HEK293T (cell line): ENCODE measurements around the gene PLEKHA5.
"Not testable (repeated sequence)": the region's sequence is repeated elsewhere in the genome, so short reads cannot be mapped to it uniquely, and the experiment has no call there.

ENCODE experiments used
- CTCF ChIA-PET: fragments of 350-600 bp; formaldehyde crosslinking; extraction: SDS; loops from one replicate; lab custom pipeline; 2021; ENCODE audit warnings: antibody characterized with exemption, inconsistent platforms; lab: Yijun Ruan, JAX
- POLR2A ChIA-PET: fragments of 350-600 bp; formaldehyde crosslinking; extraction: SDS; loops from one replicate; lab custom pipeline; 2020; ENCODE audit warnings: antibody characterized with exemption, inconsistent platforms; lab: Yijun Ruan, JAX
- DNase-seq: peaks from one replicate; pipeline ENCODE4 v3.0.0; 2012; ENCODE audit warnings: mixed read lengths; ENCODE audit errors: extremely low spot score
- ARNT ChIP-seq: fragments of 450-650 bp; IDR thresholded peaks from 2 replicates; pipeline ENCODE4 v1.6.1; 2017; ENCODE audit warnings: mild to moderate bottlenecking
- BHLHE40 ChIP-seq: fragments of 450-650 bp; IDR thresholded peaks from 2 replicates; pipeline ENCODE4 v1.6.1; 2016; ENCODE audit warnings: mild to moderate bottlenecking, moderate library complexity, borderline replicate concordance
- CTBP1 ChIP-seq: fragments of 450-650 bp; IDR thresholded peaks from 2 replicates; pipeline ENCODE4 v1.6.1; 2016; ENCODE audit warnings: borderline replicate concordance
- FOXA1 ChIP-seq: fragments of 450-650 bp; IDR thresholded peaks from 2 replicates; pipeline ENCODE4 v1.6.1; 2016; ENCODE audit warnings: mild to moderate bottlenecking
- FOXK2 ChIP-seq: fragments of 450-650 bp; IDR thresholded peaks from 2 replicates; pipeline ENCODE4 v1.6.1; 2016; ENCODE audit warnings: mild to moderate bottlenecking
- FOXM1 ChIP-seq: fragments of 450-650 bp; IDR thresholded peaks from 2 replicates; pipeline ENCODE4 v1.6.1; 2017; ENCODE audit warnings: mild to moderate bottlenecking, borderline replicate concordance
- HDGF ChIP-seq: fragments of 450-650 bp; IDR thresholded peaks from 2 replicates; pipeline ENCODE4 v1.6.1; 2017; ENCODE audit warnings: antibody characterized with exemption, borderline replicate concordance
- L3MBTL2 ChIP-seq: fragments of 450-650 bp; conservative IDR thresholded peaks from 2 replicates; pipeline ENCODE4 v1.6.1; 2016; ENCODE audit warnings: mild to moderate bottlenecking
- LEF1 ChIP-seq: fragments of 450-650 bp; IDR thresholded peaks from 2 replicates; pipeline ENCODE4 v1.6.1; 2017; ENCODE audit warnings: mild to moderate bottlenecking, borderline replicate concordance
- NFRKB ChIP-seq: fragments of 450-650 bp; IDR thresholded peaks from 2 replicates; pipeline ENCODE4 v1.6.1; 2016; ENCODE audit warnings: mild to moderate bottlenecking, moderate library complexity
- SP1 ChIP-seq: fragments of 450-650 bp; IDR thresholded peaks from 2 replicates; pipeline ENCODE4 v1.6.1; 2017
- SUZ12 ChIP-seq: fragments of 450-650 bp; IDR thresholded peaks from 2 replicates; pipeline ENCODE4 v1.6.1; 2016; ENCODE audit warnings: mild to moderate bottlenecking
- TARDBP ChIP-seq: fragments of 450-650 bp; IDR thresholded peaks from 2 replicates; pipeline ENCODE4 v1.6.1; 2016
- ZNF384 ChIP-seq: fragments of 450-650 bp; IDR thresholded peaks from 2 replicates; pipeline ENCODE4 v1.6.1; 2016
- TF ChIP-seq, protein P1 (sequence below): fragments of 450-650 bp; IDR thresholded peaks from 2 replicates; pipeline ENCODE4 v1.6.1; 2016

The PLEKHA5 gene

DNA sequence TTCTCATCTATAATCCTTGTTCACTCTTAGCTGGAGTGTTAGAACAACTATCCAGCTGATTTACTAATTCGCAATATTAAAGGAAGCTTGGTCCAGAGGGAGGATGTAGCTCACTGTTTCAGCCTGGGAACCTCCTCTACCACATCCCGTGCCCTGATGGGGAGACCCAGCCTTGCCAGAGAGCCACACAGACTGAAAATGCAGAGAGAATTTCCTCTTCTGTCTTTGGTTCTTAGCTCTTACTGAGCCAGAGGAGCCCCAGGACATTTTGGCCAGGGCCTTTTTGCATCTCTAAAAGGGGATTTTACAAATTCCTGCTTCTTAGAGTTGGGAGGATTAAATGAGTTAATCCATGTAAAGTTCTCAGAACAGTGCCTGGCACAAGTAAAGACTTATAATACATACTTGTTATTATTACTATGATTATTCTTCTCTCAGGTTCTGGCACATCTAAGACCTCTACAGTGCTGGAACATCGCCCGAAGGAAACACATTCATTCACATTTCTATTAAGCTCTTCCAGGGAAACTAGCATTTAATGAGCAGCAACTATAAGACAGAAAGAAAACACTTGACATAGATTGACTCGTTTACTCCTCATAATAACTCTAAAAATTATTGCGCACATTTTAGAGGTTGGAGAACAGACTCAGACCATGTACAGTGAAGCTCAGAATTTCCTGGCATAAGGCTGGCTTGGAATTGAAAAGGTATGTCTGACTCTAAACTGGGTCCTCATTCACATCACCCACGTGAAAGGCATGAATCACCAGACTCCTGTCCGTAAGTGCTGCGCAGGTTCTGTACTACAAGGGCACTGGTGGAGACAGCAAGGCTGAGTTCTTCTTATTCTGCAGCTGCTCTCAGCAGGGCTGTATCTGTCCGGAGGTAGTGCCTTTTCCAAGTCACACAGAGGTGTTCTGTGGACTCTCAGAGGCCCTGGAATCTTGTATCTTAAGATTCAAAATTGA is 282.0 kb downstream of the PLEKHA5 start:
- DNase-seq: no peak
- ChIA-PET POLR2A (no interaction called here), CTCF (no interaction called here)
- TF ChIP-seq FOXM1 (no peak), BHLHE40 (no peak), LEF1 (no peak), ZNF384 (no peak), FOXA1 (no peak), SUZ12 (no peak), FOXK2 (no peak), HDGF (no peak), CTBP1 (no peak)
- TF ChIP-seq, protein P1, sequence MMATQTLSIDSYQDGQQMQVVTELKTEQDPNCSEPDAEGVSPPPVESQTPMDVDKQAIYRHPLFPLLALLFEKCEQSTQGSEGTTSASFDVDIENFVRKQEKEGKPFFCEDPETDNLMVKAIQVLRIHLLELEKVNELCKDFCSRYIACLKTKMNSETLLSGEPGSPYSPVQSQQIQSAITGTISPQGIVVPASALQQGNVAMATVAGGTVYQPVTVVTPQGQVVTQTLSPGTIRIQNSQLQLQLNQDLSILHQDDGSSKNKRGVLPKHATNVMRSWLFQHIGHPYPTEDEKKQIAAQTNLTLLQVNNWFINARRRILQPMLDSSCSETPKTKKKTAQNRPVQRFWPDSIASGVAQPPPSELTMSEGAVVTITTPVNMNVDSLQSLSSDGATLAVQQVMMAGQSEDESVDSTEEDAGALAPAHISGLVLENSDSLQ: no peak

DNA sequence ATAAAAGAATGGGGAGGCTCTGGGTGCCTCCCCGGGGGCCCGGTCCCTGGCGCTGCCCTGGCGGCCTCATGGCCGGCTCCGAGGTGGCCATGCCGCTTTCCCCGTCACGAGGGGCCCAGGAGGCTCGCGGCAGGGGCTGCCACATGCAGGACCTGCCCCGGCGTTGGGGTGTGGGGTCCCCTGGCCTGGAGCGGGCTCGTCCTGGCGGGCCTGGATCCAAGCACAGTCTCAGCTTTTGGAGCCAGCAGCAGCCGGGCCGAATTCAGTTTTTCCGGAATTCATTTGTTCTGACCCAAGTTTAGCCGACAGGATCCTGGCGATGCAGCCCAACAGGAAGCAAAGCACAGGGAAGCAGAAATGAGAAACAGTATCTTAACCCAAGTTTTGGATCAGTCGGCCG is 283.3 kb downstream of the PLEKHA5 start:
- ChIA-PET CTCF (no interaction called here), POLR2A (no interaction called here)
- TF ChIP-seq SUZ12 (no peak), CTBP1 (no peak), FOXK2 (no peak), SP1 (no peak), BHLHE40 (no peak)
- no peak for DNase-seq

DNA sequence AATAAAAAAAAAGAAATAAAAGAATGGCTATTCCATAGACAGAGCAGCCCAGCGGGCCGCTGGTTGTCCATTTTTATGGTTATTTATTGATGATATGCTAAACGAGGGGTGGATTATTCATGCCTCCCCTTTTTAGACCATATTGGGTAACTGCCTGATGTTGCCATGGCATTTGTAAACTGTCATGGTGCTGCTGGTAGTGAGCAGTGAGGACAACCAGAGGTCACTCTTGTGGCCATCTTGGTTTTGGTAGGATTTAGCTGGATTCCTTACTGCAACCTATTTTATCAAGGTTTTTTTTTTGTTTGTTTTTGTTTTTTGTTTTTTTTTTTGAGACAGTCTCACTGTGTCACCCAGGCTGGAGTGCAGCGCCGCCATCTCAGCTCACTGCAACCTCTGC is 284.0 kb downstream of the PLEKHA5 start:
- CTCF ChIA-PET: interaction anchor here (0.7 kb wide), 1 partner anchor 261 kb away, joined by 3 read pairs; no protein-coding TSS in a partner anchor
- POLR2A ChIA-PET, DNase-seq: not testable (repeated sequence)

DNA sequence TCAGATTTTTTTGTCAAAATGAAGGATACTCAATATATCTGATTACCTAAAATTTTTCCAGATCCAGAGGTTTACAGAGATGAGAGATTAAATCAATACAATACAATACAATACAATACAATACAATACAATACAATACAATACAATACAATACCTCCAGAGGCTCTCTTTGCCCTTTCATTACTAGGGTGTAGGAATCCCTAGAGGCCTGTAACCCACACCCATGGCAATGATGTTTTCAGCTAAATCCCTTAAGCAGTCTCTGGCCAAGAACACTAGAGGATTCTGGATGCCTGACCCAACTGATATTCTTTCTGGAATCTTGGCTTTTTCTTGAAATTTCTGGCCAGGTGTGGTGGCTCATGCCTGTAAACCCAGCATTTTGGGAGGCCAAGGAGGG is 286.0 kb downstream of the PLEKHA5 start:
- ChIA-PET POLR2A (no interaction called here), CTCF (no interaction called here)
- DNase-seq: no peak
- no peak for TF ChIP-seq TARDBP
- no peak for TF ChIP-seq FOXA1
- TF ChIP-seq SP1: no peak
- TF ChIP-seq CTBP1: no peak
- TF ChIP-seq ARNT: no peak
- no peak for TF ChIP-seq NFRKB
- no peak for TF ChIP-seq FOXK2
- TF ChIP-seq, protein P1: no peak
- no peak for TF ChIP-seq HDGF
- TF ChIP-seq FOXM1: no peak

DNA sequence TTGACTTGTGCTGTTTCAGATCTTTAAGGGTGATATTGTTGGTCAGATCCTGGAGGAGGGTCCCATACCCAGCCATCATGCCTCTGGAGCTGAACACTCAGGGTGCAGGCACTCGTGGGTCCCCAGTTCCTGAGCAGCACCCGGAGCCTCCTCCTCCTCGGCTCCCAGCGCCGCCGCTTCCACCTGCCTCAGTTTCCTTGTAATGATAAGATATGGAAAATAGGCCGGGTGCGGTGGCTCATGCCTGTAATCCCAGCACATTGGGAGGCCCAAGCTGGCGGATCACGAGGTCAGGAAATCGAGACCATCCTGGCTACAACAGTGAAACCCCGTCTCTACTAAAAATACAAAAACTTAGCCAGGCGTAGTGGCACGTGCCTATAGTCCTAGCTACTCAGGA is 289.6 kb downstream of the PLEKHA5 start:
- CTCF ChIA-PET: no interaction called here
- TF ChIP-seq NFRKB: no peak
- TF ChIP-seq FOXK2: no peak
- no peak for TF ChIP-seq FOXA1
- no peak for TF ChIP-seq FOXM1
- no peak for TF ChIP-seq BHLHE40
- TF ChIP-seq CTBP1: no peak
- TF ChIP-seq, protein P1: no peak
- no peak for TF ChIP-seq TARDBP
- no peak for DNase-seq
- POLR2A ChIA-PET: no interaction called here

DNA sequence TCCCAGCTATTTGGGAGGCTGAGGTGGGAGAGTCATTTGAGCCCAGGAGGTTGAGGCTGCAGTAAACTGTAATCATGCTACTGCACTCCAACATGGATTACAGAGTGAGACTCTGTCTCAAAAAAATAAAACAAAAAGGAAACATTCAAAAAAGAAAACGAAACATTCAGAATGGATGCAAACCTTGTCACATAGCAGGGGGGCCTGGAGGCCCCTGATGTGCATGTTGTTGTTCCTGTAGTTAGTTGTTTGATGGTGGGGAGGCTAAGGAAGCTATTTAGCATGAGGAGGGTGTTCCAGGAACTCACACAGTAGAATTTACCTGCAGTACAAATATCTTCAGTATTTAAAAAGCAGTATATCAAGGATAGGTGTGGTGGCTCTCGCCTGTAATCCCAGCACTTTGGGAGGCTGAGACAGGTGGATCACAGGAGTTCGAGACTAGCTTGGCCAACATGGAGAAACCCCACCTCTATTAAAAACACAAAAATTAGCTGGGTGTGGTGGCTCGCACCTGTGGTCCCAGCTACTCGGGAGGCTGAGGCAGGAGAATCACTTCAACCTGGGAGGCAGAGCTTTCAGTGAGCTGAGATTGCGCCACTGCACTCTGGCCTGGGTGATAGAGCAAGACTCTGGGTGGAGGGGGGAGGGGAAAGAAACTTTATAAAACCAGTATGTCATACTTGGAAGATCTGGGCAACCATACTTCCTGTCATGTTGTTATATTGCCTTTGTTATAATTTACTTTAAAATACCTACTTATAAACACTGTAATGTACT is 292.2 kb downstream of the PLEKHA5 start:
- TF ChIP-seq ARNT: no peak
- no peak for TF ChIP-seq L3MBTL2
- no peak for TF ChIP-seq CTBP1
- TF ChIP-seq LEF1: no peak
- POLR2A ChIA-PET: interaction anchor here (1.4 kb wide), 1 partner anchor 18 kb away, joined by 3 read pairs; the partner anchor contains the start of gene AEBP2
- DNase-seq: no peak
- CTCF ChIA-PET: no interaction called here
